Muscle of leg (tissue), 11 donors: ENCODE measurements around the gene GRXCR1. TPM values are rescaled to one million over a fixed set of nuclear protein-coding genes. Genes with fewer than 3 reads are reported as not detected.

Experiments used
- DNase-seq: peaks from one replicate; pipeline ENCODE4 v3.0.0; 2013
- H3K27ac ChIP-seq: one replicate; pipeline ENCODE4 v1.5.1; 2013; ENCODE audit warnings: mild to moderate bottlenecking, low read length, control low read depth
- H3K27me3 ChIP-seq: one replicate; pipeline ENCODE4 v1.6.1; 2013; ENCODE audit warnings: low read length; ENCODE audit not compliant: control insufficient read depth, insufficient read depth
- H3K36me3 ChIP-seq: one replicate; pipeline ENCODE4 v1.6.1; 2013; ENCODE audit warnings: low read length; ENCODE audit not compliant: control insufficient read depth, insufficient read depth
- H3K4me1 ChIP-seq: one replicate; pipeline ENCODE4 v1.6.1; 2013; ENCODE audit warnings: low read length; ENCODE audit not compliant: control insufficient read depth, insufficient read depth
- H3K4me3 ChIP-seq: one replicate; pipeline ENCODE4 v1.5.1; 2013; ENCODE audit warnings: low read length, control low read depth
- H3K9me3 ChIP-seq: replicated peaks from 2 replicates; pipeline ENCODE4 v1.6.1; 2013; ENCODE audit warnings: low read depth, low read length; ENCODE audit not compliant: control insufficient read depth
- WGBS: methylation state at CpG from one replicate; pipeline ENCODE4 v1.1.5; 2013; ENCODE audit warnings: missing lambda C conversion rate; ENCODE audit not compliant: insufficient coverage; 5-methylcytosine and 5-hydroxymethylcytosine counted together
- polyA plus RNA-seq, 8 donors: library from polyadenylated mRNA; unstranded; fragments of 120-200 nt; gene quantifications; one replicate each; pipeline versions ENCODE4 v1.2.1 to v1.2.3, GENCODE V29; 2013; ENCODE audit warnings: inconsistent platforms in 1 of 8, low replicate concordance in 1 of 8; ENCODE audit not compliant: insufficient read length in 8 of 8, insufficient read depth in 1 of 8
- total RNA-seq: library from RNA; stranded (reverse); fragments of 120-200 nt; gene quantifications from one replicate; pipeline ENCODE4 v1.2.4, GENCODE V29; 2013

GRXCR1 gene
- total and polyA plus RNA-seq, 9 donors, result not detected

DNA sequence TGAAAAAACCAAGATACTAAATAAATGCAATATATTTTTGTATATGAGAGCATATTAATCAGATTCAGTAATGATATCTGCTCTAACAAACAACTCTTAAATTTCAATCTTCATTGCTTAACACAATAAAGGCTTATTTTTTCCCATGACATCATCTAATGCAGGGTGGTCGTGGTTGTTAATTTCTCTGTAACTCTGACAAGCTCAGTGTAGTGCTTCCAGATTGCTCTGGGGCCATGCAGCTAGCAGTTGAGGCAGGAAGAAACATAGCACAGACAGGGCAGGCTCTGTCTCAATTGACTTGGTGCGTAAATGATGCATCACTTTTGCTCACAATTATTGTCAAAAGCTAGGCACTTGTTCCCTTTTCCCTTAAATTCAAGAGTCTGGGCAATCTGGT, 869 bp upstream of the GRXCR1 start:
- Histone ChIP-seq H3K4me1 (no peaks in the 10 kb centered on the region), H3K4me3 (no peak overlapping the region), H3K36me3 (no peaks in the 10 kb centered on the region), H3K27ac (no peak overlapping the region), H3K27me3 (no peaks in the 10 kb centered on the region), H3K9me3 (peaks cover 3% of the 10 kb centered on the region)
- WGBS, result no CpG with 5 or more reads among the region's 2 CpGs
- no peak for DNase-seq

DNA sequence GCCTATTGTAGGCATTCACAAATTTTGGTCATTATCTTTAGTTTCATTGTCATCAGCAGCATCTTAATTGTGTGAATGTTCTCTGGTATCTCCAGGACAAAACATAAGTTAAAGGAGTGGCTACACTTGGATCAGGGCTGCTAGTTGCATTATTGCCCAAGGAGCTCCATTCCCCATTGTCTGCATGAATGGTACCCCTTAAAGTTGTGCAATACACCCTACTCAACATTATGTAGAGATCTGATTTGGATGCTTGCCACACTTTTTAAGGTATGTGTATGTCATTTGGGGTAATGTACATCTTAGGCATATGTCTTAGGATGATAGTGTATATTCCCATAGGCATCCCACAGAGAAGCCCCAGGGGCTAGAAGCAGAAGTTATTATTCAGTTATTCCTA, 2.9 kb downstream of the GRXCR1 start:
- Histone ChIP-seq H3K4me1 (no peaks in the 10 kb centered on the region), H3K27me3 (no peaks in the 10 kb centered on the region), H3K4me3 (no peak overlapping the region), H3K36me3 (no peaks in the 10 kb centered on the region), H3K9me3 (no peaks in the 10 kb centered on the region), H3K27ac (no peak overlapping the region)
- DNase-seq, result no peak

DNA sequence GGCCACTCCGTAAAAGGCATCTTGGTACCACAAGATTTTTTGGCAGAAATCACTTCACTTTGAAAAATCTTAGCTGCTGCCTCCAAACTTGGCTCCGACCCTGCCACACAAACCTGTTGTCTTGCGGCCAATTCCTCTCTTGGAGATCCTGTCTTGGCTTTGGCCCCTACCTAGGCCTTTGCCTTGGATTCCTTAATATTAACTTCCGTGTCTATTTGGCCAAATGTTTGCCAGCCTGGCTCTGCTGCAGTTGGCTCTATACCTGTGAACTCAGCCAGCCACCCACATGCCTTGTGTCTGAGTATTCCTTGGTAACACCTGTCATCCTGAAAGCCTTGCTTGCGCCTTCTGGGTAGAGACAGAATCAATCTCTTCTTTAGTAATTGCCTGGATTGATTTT, 12.5 kb downstream of the GRXCR1 start:
- WGBS, result 67% methylated on average over 4 of the region's 5 CpGs
- H3K9me3 ChIP-seq, result no peaks in the 10 kb centered on the region
- no peak overlapping the region for H3K27ac ChIP-seq
- H3K4me3 ChIP-seq, result no peak overlapping the region
- H3K36me3 ChIP-seq, result no peaks in the 10 kb centered on the region
- DNase-seq, result no peak
- no peaks in the 10 kb centered on the region for H3K27me3 ChIP-seq
- H3K4me1 ChIP-seq, result no peaks in the 10 kb centered on the region

DNA sequence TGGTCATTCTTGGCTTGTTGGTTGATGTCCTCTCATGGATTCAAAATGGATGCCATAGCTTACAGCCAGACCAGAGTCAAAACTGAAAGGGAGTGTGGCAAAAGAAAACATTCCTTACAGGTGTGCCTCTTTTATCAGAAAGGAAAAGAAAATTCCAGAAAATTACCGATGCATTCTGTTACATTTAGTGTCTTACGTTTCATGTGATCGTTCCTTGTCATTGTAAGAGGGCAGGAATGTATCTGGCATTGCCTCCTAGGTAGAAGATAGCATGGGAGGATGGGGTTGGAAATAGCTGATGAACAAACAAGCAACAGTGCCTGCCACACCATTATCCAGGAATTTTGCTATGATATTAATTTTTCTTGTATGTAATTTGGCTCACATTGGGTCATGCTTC, 13.1 kb downstream of the GRXCR1 start:
- Histone ChIP-seq H3K27ac (no peak overlapping the region), H3K9me3 (no peaks in the 10 kb centered on the region), H3K4me1 (no peaks in the 10 kb centered on the region), H3K4me3 (no peak overlapping the region), H3K36me3 (no peaks in the 10 kb centered on the region), H3K27me3 (no peaks in the 10 kb centered on the region)
- no CpG with 5 or more reads among the region's 3 CpGs for WGBS
- no peak for DNase-seq

DNA sequence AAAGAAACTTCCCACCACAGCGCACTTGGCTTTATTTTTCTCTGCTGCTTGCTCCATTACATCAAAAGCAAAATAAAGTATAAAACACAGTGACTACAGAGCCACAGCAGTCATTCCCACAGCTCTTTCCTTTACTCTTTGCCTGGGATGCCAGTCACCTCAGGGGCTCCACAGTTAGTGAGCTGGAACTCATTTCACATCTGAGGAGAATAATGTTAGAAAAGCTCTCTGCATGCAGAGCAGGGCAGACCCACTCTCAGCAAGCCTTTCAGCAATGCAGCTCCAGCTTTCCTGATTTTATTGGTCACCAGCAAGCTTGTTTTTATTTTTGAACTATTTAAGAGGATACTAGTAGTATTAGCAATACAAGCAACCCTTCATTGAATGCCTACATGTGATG, 13.8 kb downstream of the GRXCR1 start:
- Histone ChIP-seq H3K36me3 (no peaks in the 10 kb centered on the region), H3K9me3 (no peaks in the 10 kb centered on the region), H3K4me1 (no peaks in the 10 kb centered on the region), H3K4me3 (no peak overlapping the region), H3K27ac (no peak overlapping the region), H3K27me3 (no peaks in the 10 kb centered on the region)
- DNase-seq, result no peak
- WGBS, result no CpG with 5 or more reads among the region's 1 CpG

DNA sequence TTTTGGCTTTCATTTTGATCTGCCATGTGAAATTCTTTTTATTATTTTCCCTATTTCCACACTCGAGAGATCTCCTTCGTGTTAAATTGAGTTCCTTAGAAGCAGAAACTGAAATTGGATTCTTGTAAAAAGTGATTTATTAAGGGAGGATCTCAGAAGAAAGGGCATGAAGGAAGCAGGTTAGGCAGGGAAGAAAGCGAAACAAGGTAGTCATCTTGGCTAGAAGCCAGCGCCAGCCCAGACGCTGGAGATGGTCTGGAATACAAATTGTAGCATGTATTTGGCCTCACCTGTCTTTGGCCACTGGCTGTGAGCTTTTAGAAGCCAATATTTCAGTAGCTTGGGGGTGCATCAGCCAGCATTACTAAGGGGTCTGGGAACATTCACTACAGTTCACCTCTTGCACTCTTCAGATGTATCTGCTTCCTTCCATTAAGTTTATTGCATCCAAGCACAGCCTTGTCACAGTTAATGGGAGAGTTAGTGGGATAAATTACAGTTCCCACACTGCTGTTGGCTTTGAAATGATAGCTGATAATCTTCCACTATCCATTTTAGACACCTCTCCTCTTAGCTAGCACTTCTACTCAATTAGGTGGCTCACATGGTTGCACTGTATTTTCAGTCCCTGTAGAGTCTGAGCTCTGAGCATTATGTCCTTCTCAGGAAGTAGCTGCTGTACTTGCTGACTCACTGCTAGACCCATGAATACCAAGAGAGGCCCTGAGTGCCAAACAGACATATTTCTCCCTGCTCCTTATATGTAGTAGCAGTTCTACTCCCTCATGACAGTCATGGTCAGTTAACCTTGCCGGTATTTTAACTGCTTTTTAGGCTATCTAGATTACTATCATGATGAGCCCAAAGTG, 14.6 kb downstream of the GRXCR1 start:
- DNase-seq, result no peak
- Histone ChIP-seq H3K27ac (no peak overlapping the region), H3K9me3 (no peaks in the 10 kb centered on the region), H3K4me3 (no peak overlapping the region), H3K4me1 (no peaks in the 10 kb centered on the region), H3K27me3 (no peaks in the 10 kb centered on the region), H3K36me3 (no peaks in the 10 kb centered on the region)
- 61% methylated on average over 3 of the region's 6 CpGs for WGBS

DNA sequence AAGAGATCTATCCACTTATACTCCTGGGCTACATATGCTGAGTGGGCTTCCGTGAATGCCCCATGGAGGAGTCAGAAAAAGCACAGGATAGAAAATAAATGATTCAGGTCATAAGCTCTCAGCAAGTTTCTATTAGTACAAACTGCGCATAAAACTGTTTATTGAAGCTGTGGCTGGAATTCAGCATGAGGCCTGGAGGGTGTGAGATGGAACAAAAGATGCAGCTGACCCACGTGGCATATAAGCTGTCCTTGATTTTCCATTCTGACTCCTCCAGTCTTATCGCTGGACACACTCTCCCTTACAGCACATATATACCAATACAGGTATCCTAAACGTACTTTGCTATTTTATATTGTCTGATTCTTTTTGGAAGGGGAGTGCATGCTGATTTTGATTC, 17.9 kb downstream of the GRXCR1 start:
- Histone ChIP-seq H3K9me3 (no peaks in the 10 kb centered on the region), H3K27me3 (no peaks in the 10 kb centered on the region), H3K4me1 (no peaks in the 10 kb centered on the region), H3K4me3 (no peak overlapping the region), H3K36me3 (no peaks in the 10 kb centered on the region), H3K27ac (no peak overlapping the region)
- 75% methylated on average over 1 of the region's 5 CpGs for WGBS
- DNase-seq, result peak; percentile 32

DNA sequence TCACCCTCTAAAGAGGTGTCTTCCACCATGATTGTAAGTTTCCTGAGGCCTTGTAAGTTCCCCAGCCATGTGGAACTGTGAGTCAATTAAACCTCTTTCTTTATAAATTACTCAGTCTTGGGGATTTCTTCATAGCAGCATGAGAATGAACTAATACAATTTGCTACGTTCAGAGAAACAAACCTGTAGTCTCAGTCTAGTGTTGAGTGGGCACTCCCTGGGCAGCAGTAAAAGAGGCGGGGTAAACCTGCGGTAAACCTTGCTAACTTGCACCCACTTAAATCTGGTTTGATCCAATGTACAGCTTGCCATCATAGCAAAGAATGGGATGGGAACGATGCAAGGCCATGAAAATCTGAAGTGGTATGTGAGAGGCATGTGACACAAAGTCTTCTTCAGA, 22.4 kb downstream of the GRXCR1 start:
- H3K27me3 ChIP-seq, result no peaks in the 10 kb centered on the region
- WGBS, result no CpG with 5 or more reads among the region's 4 CpGs
- DNase-seq, result no peak

DNA sequence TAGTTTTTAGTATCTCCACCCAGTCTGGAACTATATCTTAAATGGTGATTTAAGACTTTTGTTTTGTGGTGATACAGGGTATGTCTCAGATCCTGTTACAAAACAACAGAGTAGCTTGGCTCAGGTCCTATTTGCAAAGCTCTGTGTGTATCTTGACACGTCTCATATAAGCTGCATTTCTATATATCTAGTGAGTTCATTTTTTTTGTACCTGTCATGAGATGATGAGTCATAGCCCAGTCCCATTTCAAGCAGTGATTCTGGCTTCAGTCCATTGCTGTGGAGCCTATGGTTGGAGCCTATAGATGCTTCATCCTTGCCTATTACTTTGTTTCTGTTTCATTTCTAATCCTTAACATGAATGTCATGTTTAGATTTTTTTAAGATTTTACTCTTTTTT, 23.0 kb downstream of the GRXCR1 start:
- WGBS, result no CpG with 5 or more reads among the region's 1 CpG
- H3K27ac ChIP-seq, result no peak overlapping the region
- H3K9me3 ChIP-seq, result no peaks in the 10 kb centered on the region
- H3K27me3 ChIP-seq, result no peaks in the 10 kb centered on the region
- no peak overlapping the region for H3K4me3 ChIP-seq
- H3K4me1 ChIP-seq, result no peaks in the 10 kb centered on the region
- DNase-seq, result no peak
- no peaks in the 10 kb centered on the region for H3K36me3 ChIP-seq

More for the DNA sequence above, 22.4 kb downstream of the GRXCR1 start:
- Histone ChIP-seq H3K27ac (no peak overlapping the region), H3K9me3 (no peaks in the 10 kb centered on the region), H3K4me3 (no peak overlapping the region), H3K36me3 (no peaks in the 10 kb centered on the region), H3K4me1 (no peaks in the 10 kb centered on the region)

DNA sequence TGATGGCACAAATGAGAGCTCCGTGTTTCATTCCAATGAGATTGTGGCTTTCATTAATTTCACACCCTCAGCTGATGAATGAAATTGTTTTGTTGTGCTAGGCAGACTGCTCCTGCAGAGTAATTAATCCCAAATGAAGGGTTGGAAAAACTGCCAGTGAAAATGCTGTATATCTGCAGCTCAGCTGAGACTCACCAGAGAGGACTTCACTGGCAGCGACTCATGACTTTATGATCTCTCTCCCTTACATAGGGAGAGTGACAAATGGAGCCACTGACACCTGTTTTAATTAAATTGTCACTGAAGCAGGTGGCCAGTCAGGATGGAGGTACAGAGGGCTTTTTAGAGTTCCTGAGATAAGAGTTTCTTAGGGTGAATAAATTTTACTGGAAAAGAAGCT, 24.8 kb downstream of the GRXCR1 start:
- no peaks in the 10 kb centered on the region for H3K4me1 ChIP-seq
- H3K27ac ChIP-seq, result no peak overlapping the region
- WGBS, result no CpG with 5 or more reads among the region's 2 CpGs
- DNase-seq, result no peak
- H3K4me3 ChIP-seq, result no peak overlapping the region
- no peaks in the 10 kb centered on the region for H3K27me3 ChIP-seq
- no peaks in the 10 kb centered on the region for H3K9me3 ChIP-seq
- no peaks in the 10 kb centered on the region for H3K36me3 ChIP-seq

DNA sequence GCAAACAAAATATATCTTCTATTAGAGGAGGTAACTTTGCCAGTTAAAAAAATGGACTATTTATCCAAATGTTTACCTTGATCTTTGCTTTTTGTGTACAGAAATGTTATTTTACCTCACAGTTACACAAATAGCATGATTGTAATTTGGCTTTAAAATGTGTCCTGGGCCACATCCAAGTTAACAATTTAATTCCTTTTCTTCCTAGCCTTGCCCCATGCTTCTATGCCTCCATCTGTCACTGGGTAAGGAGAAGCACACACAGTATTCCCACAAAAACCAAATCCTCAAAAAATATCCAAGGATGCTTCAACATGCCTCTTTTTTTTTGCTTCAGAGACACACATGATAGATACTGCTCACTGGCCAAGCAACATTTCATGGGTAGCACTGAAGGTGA, 30.9 kb downstream of the GRXCR1 start:
- no peaks in the 10 kb centered on the region for H3K27me3 ChIP-seq
- H3K27ac ChIP-seq, result no peak overlapping the region
- no peak overlapping the region for H3K4me3 ChIP-seq
- no peaks in the 10 kb centered on the region for H3K36me3 ChIP-seq
- no peak for DNase-seq
- no peaks in the 10 kb centered on the region for H3K9me3 ChIP-seq
- H3K4me1 ChIP-seq, result no peaks in the 10 kb centered on the region
